Parathyroid adenoma (tissue), 2 donors: ENCODE measurements around the gene RRP36.

Experiments
- H2AFZ ChIP-seq: fragments of 300-600 bp; sonication (generic); one replicate; pipeline ENCODE4 v1.7.0; 2017; ENCODE audit warnings: antibody characterized with exemption, mild to moderate bottlenecking
- H3K27ac ChIP-seq: fragments of 300-600 bp; sonication (generic); one replicate; pipeline ENCODE4 v1.7.0; 2017
- H3K27me3 ChIP-seq: fragments of 300-600 bp; sonication (generic); one replicate; pipeline ENCODE4 v1.7.0; 2017; ENCODE audit warnings: low read length; ENCODE audit not compliant: control insufficient read depth, insufficient read depth
- H3K36me3 ChIP-seq: fragments of 300-600 bp; sonication (generic); one replicate; pipeline ENCODE4 v1.7.0; 2017; ENCODE audit warnings: low read length; ENCODE audit not compliant: control insufficient read depth, insufficient read depth
- H3K4me1 ChIP-seq: fragments of 300-600 bp; sonication (generic); one replicate; pipeline ENCODE4 v1.7.0; 2017; ENCODE audit warnings: control low read depth
- H3K4me2 ChIP-seq: fragments of 300-600 bp; sonication (generic); one replicate; pipeline ENCODE4 v1.7.0; 2017; ENCODE audit warnings: low read length
- H3K4me3 ChIP-seq: fragments of 300-600 bp; sonication (generic); one replicate; pipeline ENCODE4 v1.7.0; 2017; ENCODE audit warnings: low read depth, low read length
- H3K79me2 ChIP-seq: fragments of 300-600 bp; sonication (generic); one replicate; pipeline ENCODE4 v1.7.0; 2017; ENCODE audit warnings: control low read depth
- H3K9ac ChIP-seq: fragments of 300-600 bp; sonication (generic); one replicate; pipeline ENCODE4 v1.7.0; 2017; ENCODE audit warnings: mild to moderate bottlenecking
- H3K9me3 ChIP-seq: fragments of 300-600 bp; sonication (generic); one replicate; pipeline ENCODE4 v1.7.0; 2017; ENCODE audit warnings: low read length; ENCODE audit not compliant: control insufficient read depth
- CTCF ChIP-seq: fragments of 300-600 bp; sonication (generic); IDR thresholded peaks from one replicate; pipeline ENCODE4 v1.7.0; 2017; ENCODE audit warnings: antibody characterized with exemption, mild to moderate bottlenecking
- donor health status: primary hyperparathyroidism.

The RRP36 gene

GRCh38 chr6:43078691-43079090 is 57.3 kb downstream of the RRP36 start:
- no peaks in the 10 kb centered on the region for H3K27me3 ChIP-seq
- no peak overlapping the region for H2AFZ ChIP-seq
- peaks cover 9% of the 10 kb centered on the region for H3K4me1 ChIP-seq
- no peak overlapping the region for H3K4me2 ChIP-seq
- peaks cover 16% of the 10 kb centered on the region for H3K79me2 ChIP-seq
- no peaks in the 10 kb centered on the region for H3K36me3 ChIP-seq
- no peak for TF ChIP-seq CTCF
- no peaks in the 10 kb centered on the region for H3K9me3 ChIP-seq
- no peak overlapping the region for H3K4me3 ChIP-seq
- H3K27ac ChIP-seq: no peak overlapping the region
- no peak overlapping the region for H3K9ac ChIP-seq
